Measurements from ENCODE around the gene CCIN.

The CCIN gene

GRCh38 chr9:36214571-36214970, 45.4 kb downstream of the CCIN start:
- Mint-ChIP-seq H3K4me3 (no peak overlapping the region), H3K36me3 (peaks cover 4% of the 10 kb centered on the region), H3K9me3 (no peaks in the 10 kb centered on the region), H3K27me3 (no peaks in the 10 kb centered on the region), H3K4me1 (peaks cover 57% of the 10 kb centered on the region), H3K27ac (no peak overlapping the region)

- Mint-ChIP-seq H3K4me1 (peaks cover 45% of the 10 kb centered on the region), H3K27me3 (no peaks in the 10 kb centered on the region), H3K27ac (peak overlapping the region; percentile 31), H3K9me3 (no peaks in the 10 kb centered on the region), H3K36me3 (peaks cover 11% of the 10 kb centered on the region), H3K4me3 (no peak overlapping the region)
Observed at GRCh38 chr9:36217256-36217968, 48.2 kb downstream of the CCIN start.

GRCh38 chr9:36218011-36218410, 48.8 kb downstream of the CCIN start:
- peaks cover 45% of the 10 kb centered on the region for H3K4me1 Mint-ChIP-seq
- H3K9me3 Mint-ChIP-seq = no peaks in the 10 kb centered on the region
- H3K4me3 Mint-ChIP-seq = no peak overlapping the region
- H3K27me3 Mint-ChIP-seq = no peaks in the 10 kb centered on the region
- peaks cover 17% of the 10 kb centered on the region for H3K36me3 Mint-ChIP-seq
- peak overlapping the region; percentile 19 for H3K27ac Mint-ChIP-seq

GRCh38 chr9:36218411-36218901, 49.3 kb downstream of the CCIN start:
- H3K4me3 Mint-ChIP-seq = no peak overlapping the region
- H3K27ac Mint-ChIP-seq = no peak overlapping the region
- H3K4me1 Mint-ChIP-seq = peaks cover 45% of the 10 kb centered on the region
- H3K27me3 Mint-ChIP-seq = no peaks in the 10 kb centered on the region
- H3K9me3 Mint-ChIP-seq = no peaks in the 10 kb centered on the region
- peaks cover 20% of the 10 kb centered on the region for H3K36me3 Mint-ChIP-seq

Data from activated naive CD4-positive, alpha-beta T cell treated with anti-CD3 and anti-CD28 coated beads, Interleukin-2, amount 50 U/mL, for 24 hours (primary cell).